GM18508 (cell line): ENCODE results near the gene TRIM24.

Experiments
- ATAC-seq: cut with Tn5 transposase; IDR thresholded peaks from one replicate; pipeline ENCODE4 v1.9.1; 2021; ENCODE audit warnings: moderate number of reproducible peaks; ENCODE audit not compliant: insufficient read depth, unreplicated experiment

TRIM24 gene

DNA sequence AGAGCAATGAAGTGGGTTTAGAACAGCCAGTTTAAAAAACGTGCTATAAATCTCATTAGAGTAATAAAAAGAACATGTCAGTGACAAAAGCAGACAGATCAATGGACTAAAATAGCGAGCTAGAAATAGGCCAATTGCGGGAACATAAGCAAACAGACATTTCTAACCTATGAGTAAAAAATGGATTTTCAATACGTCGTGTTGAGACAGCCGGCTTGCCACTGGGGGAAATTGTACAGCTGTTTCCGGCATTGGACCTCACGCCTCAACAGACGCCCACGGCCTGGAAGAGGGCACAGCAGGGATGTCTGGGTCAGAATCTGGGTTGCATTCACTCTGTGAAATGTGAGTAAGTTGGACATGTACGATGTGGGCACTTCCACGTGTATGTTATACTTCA is 148.2 kb downstream of the TRIM24 start:
- peak; percentile 67 for ATAC-seq

DNA sequence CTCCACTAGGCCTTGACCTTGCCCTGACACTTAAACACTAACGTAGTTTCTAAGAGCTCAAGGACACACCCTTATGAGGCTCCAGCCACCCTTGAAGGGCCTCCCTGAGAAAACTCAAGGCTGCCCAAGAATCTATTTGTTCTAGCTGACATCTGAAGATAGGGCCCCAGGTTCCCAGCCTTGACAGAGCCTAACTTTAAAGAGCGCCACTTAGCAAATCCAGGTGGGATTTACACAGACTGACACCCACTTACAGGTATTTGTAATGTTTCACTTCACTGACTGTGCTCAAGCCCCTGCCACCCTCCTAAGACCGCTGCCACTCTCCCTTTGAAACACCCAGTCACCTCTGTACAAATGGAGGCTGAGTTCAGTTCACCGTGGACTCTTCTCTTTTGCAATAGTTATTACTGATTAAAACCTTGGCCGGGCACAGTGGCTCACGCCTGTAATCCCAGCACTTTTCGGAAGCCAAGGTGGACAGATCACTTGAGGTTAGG is 150.7 kb downstream of the TRIM24 start:
- ATAC-seq: no peak

DNA sequence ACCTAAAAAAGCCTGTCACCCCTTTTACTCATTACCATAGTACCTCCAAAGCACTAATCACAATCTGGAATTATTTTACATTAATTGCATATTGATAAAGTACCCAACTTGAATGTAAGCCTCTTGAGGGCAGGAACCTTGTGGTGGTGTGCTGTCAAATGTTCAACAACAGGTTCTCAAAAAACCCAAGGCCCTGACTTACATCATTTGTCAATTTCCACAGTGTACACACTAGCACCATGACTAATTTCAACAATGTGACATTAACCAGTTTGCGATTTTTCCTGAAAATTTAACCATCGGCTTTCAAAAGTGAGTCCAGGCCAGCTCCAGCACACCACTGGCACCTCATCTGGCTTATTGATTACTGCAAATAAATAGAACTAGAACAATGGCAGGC is 153.6 kb downstream of the TRIM24 start:
- no peak for ATAC-seq

DNA sequence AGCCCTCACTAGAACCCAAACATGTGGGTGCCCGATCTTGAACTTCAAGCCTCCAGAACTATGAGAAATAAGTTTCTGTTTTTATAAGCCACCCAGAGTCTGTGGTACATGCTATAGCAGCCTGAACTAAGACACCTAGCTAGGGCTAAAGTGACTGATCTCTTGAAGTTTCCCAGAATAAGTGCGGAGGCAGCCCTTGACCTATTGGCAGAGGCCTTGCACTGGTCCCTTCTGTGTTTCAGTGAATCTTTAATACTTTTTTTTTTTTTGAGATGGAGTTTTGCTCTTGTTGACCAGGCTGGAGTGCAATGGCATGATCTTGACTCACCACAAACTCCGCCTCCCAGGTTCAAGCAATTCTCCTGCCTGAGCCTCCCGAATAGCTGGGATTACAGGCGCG is 156.0 kb downstream of the TRIM24 start:
- ATAC-seq: no peak

DNA sequence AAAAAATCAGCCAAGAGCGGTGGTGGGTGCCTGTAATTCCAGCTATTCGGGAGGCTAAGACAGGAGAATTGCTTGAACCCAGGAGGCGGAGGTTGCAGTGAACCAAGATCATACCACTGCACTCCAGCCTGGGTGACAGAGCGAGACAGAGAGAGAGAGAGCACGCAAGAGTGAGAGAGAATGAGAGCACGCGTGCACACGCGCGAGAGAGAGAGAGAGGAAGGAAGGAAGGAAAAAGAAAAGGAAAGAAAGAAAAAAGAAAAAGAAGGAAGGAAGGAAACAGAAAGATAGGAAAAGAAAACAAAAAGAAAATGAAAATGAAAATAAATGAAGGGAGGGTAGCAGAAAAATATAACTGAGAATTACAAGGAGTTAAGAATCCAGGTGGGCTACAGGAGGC is 158.4 kb downstream of the TRIM24 start:
- ATAC-seq: no peak

DNA sequence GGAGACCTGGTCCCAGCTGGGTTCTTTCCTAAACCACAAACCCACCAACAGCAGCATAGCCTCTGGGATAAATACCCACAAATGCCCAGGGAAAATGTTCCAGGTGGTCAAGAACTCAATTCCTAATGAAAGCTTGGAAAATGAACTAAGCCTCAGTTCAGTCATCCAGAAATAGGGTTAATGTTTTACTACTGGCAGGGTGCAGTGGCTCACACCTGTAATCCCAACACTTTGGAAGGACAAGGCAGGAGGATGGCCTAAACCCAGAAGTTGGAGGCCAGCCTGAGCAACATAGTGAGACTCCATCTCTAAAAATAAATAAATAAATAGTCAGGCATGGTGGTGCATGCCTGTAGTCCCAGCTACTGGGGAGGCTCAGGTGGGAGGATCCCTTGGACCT is 158.9 kb downstream of the TRIM24 start:
- no peak for ATAC-seq

DNA sequence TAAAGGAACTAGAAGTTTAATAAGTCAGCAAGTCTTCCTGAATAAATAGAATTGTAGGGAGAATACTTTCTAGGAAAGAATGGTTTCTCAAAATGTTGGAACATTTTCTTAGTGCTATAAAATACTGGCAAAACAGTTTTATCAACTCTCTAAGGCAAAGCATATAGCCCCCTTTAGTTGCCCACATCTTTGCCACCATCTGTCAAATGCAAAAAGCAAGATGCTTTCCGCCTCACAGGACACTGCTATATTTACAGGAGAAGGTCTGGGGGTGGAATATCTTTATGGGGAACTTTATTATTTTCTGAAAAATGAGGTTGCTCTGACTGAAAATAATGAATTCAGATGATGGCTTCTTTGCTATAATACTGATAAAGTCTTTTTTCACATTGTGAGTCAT is 162.8 kb downstream of the TRIM24 start:
- no peak for ATAC-seq

DNA sequence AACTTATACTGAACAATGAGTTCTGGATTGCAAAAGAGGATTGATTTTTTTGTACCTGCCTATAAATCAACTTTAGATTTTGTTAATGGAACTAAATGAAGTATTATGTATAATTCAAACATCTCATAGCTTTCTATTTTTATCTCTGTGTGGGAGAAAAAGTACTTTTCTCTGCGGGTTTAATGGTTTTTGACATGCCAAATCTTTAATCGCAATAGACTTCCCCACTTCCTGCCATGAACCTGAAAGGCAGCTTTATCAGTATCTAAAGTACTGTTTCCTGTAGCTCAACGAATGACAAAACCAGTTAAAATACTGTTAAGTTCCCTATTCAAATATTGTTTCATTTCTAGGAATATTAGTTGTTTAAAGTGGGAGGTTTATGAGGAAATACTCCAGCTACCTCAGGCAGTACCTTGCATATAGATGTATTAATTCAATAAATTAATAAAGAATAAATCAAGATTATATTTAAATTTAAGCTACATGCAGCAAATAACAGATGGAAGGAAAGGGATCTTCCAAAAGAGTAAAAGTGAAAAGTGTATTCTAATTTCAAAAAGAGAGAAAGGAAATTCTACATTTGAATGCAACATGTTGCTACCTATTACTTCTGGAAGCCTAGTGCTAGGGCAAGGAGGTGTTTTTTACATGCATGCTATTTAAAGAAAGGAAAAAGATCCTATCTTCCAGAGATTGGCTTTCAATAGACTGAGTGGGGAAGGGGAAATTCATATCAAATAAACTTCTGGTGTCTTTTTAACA is 165.2 kb downstream of the TRIM24 start:
- ATAC-seq: no peak

DNA sequence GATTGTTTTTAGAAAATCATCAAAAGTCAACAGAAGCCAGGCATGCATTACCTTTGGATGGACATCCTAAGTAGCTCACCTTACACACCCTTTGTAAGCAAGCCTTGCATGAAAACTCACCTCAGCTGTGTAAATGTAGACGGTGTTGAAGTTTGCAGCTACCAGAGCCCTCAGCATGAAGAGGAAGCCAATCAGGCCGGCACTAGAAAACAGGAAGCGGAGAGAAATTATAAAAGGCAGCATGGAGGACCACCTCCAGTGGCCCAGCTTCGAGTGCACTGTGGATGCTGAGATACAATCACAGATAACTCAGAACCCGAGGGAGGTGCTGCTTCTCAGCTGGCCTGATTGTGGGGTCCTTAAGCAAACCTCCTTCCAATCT is 165.8 kb downstream of the TRIM24 start:
- no peak for ATAC-seq

DNA sequence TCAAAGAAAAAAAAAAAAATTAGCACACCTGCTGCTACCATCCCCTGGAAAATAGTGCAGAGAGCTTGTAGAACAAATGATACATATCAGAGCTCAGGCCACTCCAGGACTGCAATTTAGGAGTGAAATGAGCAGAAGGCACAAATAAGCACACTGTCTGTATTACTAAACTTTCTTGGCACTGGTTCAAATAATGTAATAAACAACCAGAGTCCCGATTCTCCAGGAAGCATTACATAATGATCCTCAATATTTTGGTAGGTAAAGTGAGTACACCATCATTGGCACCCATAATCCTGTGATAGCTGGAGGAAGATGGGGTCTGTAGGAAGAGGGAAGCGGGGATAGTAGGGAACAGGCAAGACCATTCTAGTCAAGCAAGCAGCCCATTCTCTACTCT is 166.8 kb downstream of the TRIM24 start:
- no peak for ATAC-seq

DNA sequence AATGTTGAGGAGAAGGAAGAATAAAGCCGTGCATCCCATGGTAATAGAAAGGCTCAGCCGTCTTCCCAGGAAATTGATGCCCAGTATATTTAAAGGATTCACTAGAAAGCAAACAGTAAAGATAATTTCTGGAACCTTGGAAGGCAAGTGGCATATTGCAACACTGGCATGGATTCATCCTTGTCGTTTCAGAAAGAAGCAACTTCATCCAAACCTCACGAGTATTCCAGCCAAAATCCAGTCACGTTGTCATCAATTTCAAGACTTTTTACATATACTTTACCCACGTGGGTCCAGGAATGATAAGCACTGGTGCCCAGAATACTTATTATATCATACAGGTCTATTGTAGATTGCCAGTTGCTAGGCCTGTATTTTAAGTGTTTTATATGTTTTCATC is 167.3 kb downstream of the TRIM24 start:
- ATAC-seq: no peak

DNA sequence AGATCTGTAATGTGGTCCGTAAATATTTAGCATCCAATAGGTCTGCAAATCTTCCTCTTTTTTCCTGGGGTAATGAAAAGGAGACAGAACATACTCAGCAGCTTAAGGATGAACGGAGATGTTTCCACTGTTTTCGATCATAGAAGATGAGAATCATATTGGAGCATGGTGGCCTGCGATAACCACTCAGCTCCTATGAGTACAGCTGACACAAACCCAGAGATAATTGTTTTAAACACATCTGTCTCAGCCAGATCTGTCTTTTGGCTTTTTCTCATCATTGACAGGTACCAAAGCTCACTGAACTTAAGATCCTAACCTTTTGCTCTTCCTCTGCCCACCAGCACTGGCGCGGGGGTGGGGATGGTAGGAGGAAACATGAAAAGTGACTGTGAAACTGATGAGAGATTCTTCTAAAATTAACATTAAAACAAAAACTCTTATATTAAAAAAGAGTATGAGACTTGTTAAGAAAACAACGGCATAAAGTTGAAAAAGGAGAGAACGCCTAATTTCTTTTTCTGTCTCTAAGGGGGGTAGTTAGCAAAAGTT is 170.1 kb downstream of the TRIM24 start:
- ATAC-seq: no peak

DNA sequence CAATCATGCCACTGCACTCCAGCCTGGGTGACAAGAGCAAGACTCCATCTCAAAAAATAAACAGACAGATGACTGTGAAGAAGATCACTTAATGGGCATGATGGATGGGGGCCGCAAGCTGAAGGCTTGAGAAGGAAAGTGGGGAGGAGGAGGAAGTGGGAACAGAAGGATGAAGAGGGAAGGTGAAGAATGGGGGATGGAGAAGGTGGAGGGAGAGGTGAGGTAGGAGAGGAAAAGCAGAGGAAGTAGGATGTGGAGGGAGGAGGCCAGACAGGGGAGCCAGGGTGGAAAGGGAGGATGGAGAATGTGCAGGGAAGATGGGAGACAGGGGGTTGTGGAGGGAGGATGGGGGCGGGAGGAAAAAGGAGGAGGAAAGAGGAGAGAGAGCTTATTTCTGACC is 172.3 kb downstream of the TRIM24 start:
- ATAC-seq: no peak

DNA sequence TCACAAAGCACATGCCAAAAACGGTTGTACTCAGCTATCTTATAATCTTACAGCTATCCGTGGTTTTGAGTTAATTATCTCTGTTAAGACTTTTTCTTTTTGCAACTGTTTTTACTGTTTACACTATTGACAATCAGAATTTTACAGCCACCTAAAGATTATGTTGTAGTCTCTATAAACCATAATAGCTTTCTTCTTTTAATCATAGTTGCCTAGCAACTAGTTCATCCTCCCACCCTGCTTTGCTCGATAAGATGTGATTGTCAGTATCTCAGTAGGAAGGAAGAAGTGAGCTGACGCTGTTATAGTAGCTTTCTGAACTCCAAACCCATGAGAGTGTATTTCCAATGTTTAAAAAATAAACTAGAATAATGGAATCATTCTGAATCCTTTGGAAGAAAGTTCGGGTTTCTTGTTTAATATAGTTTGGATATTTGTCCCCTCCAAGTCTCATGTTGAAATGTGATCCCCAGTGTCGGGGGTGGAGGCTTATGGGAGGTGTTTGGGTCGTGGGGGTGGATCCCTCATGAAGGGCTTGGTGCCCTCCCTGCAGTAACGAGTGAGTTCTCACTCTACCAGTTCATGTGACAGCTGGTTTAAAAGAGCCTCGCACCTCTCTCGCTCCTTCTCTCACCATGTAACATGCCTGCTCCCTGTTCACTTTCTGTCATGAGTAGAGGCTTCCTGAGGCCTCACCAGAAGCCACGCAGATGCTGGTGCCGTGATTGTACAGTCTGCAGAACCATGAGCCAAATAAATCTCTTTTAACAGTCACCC is 173.0 kb downstream of the TRIM24 start:
- ATAC-seq: no peak
